Activated CD4-positive, alpha-beta T cell treated with anti-CD3 and anti-CD28 coated beads, Interleukin-2, amount 50 U/mL, for 16 hours (primary cell): ENCODE results near the gene SMDT1.
"Not testable (repeated sequence)": the region's sequence is repeated elsewhere in the genome, so short reads cannot be mapped to it uniquely, and the experiment has no call there.

Source experiments
- DNase-seq: peaks from one replicate; pipeline ENCODE4 v3.0.0-alpha.2; 2020

SMDT1 gene

GRCh38 chr22:42071508-42071907 lies 8.0 kb upstream of the SMDT1 start:
- not testable (repeated sequence) for DNase-seq

DNA sequence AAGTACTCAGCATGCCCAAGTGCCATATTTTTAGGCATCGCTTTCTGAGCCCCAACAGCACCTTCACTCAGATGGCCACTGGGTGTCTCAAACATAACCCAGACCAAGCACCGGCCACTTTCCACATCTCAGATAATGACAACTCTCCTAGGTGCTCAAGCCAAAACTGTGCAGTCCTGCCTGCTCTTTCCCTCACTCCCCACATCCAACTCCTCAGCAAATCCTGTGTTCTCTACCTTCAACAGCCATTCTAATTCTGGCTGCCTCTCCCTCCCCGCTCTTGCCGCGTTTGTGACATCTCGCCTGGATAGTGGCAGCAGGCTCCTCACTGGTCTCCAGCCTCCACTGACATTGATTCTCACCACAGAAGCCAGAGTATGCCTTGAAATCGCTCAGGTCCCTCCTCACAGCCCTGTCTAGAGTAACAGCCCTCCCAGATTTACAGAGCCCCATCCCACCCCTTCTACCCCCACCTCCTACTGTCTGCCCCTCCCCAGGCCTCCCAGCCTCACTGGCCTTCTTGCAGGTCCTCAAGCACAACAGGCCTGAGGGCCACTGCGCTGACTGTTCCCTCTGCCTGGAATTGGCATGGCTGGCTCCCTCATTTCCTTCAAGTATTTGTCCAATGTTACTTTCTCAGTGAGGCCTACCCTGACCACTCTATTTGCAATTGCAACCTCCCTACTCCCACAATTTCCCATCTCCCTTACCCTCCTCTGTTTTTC lies 6.7 kb upstream of the SMDT1 start:
- DNase-seq = no peak

GRCh38 chr22:42073621-42074041 lies 5.9 kb upstream of the SMDT1 start:
- no peak for DNase-seq

GRCh38 chr22:42074132-42074811 lies 5.2 kb upstream of the SMDT1 start, which contains the start of gene PHETA2:
Gene PHETA2, plus strand, starts transcription at chr22:42074248. Its CDS starts 3,046 bp downstream, at chr22:42077294.
- DNase-seq = peak; percentile 21

DNA sequence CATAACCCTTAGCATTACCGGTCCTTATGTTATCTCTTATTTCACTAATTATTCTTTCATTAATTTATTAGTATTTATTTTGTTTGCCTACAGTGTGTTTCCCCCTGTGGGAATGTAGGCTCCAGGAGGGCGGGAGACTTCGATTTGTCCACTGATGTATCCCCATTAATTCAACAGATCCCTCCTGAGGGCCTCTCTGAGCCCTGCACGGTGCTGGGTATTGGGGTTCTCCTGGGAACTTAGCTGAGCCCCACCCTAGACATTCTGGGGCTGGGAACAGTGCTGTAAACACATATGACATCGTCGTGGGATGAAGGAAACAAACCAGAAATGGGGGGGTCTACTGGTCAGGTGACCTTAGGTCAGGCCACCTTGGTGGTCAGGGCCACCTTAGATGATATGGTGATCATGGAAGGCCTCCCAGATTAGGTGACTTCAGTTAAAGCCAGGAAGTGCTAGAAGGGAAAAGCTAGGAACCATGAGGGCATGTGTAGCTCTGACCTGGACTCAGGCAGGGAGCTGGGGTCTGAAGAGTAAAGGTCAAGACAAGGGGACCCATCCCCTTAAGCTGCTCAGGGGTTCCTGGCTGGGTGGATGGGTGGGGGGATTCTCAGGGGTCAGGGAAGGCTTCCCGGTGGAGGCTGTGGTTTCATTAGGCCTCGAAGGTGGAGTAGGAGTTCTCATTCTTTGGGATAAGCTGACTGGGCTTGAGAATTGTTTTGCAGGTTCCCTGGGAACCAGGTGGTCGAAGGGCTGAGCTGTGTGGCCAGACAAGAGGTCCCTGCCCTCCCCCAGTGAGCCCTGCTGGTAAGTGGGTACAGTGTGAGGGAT lies 4.4 kb upstream of the SMDT1 start:
- no peak for DNase-seq

DNA sequence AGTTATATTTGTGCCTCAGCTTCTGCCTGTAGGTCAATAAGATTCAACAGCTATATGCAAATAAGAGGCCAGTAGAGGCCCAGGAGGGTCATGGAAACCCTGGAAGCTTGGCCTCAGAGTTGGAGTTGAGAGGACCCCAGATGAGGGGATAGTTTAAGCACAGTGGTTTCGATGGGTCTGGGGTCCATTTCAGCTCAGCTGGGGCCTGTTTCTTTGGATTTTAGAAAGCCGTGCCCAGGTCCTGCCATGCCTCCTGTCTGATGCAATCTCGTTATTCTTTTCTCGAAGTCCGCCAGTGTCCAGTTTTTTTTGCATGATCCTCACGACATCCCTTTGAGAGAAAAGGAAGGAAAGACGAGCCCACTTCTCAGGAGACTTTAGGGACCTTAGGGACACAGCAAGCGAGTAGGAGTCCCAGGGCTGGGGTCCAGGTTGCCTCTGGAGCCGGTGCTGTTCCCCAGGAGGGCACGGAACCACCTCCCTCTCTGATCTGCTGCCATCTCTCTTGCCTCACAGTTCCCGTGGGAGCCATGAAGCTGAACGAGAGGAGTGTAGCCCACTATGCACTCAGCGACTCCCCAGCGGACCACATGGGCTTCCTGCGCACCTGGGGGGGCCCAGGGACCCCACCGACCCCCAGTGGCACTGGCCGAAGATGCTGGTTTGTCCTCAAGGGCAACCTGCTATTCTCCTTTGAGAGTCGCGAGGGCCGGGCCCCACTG lies 2.6 kb upstream of the SMDT1 start:
- no peak for DNase-seq

DNA sequence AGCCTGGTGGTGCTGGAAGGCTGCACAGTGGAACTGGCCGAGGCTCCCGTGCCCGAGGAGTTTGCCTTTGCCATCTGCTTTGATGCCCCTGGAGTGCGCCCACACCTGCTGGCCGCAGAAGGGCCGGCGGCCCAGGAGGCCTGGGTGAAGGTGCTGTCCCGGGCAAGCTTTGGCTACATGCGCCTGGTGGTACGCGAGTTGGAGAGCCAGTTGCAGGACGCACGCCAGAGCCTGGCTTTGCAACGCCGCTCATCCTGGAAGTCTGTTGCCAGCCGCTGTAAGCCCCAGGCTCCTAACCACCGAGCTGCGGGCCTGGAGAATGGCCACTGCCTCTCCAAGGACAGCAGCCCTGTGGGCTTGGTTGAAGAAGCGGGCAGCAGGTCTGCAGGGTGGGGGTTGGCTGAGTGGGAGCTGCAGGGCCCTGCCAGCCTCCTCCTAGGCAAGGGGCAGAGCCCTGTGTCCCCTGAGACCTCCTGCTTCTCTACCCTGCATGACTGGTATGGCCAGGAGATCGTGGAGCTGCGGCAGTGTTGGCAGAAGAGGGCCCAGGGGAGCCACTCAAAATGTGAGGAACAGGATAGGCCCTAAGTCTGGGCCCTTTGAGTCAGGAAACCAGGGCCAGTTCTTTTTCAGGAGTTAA lies 1.9 kb upstream of the SMDT1 start:
- no peak for DNase-seq

DNA sequence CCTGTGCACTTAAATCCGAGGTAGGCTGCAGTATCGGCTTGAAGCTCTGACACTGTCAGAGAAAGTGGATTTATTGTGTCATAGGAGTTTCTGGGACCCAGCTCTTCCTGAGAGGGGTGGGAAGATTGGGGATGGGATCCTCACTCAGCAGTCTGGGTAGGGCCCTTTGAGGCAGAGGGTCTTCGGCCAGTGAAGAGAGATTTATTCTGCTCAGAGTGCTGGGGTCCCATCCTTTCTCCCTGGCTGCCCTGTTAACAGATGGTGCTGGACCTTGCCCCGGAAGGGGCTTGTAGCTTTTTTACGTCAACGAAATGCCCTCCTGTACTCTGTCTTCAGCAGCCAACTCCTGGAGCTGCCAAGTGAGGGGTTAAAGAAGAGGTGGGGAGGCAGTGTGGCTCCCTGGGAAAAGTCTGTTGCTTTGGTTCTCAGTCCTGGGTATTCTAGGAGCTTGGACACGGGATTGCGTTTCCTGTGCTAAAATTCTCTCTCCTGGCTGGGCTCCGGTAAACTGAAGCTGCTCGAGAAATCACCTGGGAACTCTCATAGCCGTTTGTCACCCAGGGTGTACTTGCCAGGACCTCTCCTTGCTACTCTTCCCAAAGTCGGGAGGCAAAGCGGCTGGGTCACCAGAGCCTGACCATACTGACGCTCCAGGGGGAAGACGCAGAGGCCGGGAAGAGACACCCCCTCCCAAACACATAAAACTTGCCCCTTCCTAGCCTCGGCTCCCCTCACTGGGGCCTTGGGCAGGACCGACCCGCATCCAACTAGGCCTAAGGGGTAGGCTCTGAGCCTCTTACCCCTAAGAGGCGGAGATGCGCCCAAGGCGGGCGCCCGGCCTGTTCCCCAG lies 806 bp upstream of the SMDT1 start:
- no peak for DNase-seq

GRCh38 chr22:42080287-42080686 lies 787 bp downstream of the SMDT1 start:
- peak; percentile 20 for DNase-seq

DNA sequence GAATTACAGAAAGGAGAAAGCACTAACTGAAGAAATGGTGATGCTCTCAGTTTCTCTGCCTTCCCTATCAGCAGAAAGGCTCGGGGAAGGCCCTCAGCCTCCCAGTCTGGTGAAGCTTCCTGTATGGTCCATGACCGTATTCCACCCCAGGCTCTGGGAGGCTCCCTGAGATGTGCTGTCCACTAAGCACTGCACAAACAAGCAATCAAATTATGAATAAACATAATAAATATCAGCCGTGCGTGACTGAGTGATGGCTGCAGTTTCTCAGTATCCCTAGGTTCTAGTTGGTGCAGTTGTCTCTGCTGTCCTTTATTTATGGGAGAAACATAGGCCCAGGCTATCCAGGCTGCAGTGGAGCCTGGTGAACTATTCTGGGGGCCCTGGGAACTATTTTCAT lies 3.6 kb downstream of the SMDT1 start:
- DNase-seq = no peak

GRCh38 chr22:42084874-42085273 lies 5.4 kb downstream of the SMDT1 start:
- DNase-seq = no peak

- no peak for DNase-seq
Measured at GRCh38 chr22:42086051-42086450, 6.6 kb downstream of the SMDT1 start.

- peak; percentile 100 for DNase-seq
Measured at GRCh38 chr22:42090596-42091454, 11.3 kb downstream of the SMDT1 start, which contains the start of gene NDUFA6. Gene NDUFA6, minus strand, starts transcription at chr22:42090772. Its CDS starts 28 bp downstream, at chr22:42090744.

DNA sequence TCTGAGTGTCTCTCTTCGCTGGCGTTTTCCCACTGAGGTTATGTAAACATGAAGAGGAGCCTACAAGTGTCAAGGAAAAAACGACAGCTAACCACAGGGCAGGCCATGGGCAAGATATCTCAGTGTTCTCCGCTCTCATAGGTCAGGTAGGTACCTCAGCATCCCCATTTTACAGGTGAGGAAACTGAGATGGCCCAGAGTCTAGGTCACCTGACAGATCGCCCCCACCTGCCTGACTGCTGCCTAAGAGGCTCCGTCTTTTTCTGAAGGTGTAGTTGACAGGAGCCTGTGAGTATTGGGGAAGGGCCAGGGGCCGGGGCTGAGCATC lies 11.9 kb downstream of the SMDT1 start:
- DNase-seq = no peak

- no peak for DNase-seq
Measured at GRCh38 chr22:42101199-42101598, 21.7 kb downstream of the SMDT1 start.

DNA sequence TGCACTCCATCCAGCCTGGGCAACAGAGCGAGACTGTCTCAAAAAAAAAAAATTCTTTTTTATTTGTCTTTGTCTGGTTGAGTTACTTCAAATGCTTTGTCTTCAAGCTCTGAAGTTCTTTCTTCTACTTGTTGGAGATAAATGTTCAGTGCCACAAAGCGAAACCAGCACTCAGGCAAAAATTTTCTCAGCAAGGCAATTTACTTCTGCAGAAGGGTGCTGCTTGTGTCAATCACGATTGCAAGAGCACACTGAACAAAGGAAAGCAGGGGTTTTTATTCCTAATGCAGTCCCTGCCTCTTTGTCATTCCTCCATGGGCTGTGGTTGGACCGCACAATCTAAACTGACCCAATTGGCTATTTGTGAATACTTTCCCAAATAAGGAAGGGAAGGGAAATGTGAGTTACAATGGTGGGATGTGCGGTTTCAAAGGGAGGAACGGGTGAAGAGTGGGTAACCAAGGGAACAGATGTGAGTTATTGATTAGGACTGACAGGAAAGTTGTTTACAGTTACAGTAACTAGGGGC lies 24.9 kb downstream of the SMDT1 start:
- DNase-seq = not testable (repeated sequence)

GRCh38 chr22:42108848-42109247 lies 29.3 kb downstream of the SMDT1 start:
- DNase-seq = no peak

GRCh38 chr22:42111798-42112197 lies 32.3 kb downstream of the SMDT1 start:
- DNase-seq = no peak

DNA sequence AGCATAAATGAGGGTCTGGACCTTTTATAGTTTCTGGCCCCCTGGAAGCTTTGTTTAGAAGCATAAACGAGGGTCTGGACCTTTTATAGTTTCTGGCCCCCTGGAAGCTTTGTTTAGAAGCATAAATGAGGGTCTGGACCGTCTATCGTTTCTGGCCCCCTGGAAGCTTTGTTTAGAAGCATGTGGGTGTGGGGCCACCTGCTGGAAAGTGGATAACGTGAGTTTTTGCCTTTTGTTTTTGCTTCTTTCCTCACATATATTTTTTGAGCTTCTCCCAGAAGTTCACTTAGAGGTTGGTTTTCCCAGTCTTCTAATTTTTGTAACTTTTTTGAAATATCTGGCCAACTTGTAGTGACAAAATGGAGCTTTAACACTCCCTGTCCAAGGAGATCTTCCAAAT lies 33.3 kb downstream of the SMDT1 start:
- not testable (repeated sequence) for DNase-seq

DNA sequence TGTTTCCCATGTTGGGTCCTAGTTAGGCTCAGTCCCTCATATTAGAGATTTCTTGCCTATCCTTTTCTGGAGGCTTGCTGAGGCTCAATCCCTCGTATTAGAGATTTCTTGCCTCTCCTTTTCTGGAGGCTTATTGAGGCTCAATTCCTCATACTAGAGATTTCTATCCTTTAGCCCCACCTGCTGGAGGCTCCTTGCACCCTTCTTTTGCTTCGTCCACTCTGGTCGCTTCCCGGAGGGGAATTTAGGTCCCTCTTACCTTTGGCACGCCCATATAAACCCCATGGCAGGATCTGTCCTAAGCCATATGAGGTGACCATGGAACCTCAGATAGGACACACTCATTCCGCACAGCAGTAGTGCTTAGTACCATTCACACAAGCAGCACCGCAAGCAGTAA lies 35.2 kb downstream of the SMDT1 start:
- no peak for DNase-seq
